ENCODE data around the gene FAM47A.

Gene FAM47A

DNA sequence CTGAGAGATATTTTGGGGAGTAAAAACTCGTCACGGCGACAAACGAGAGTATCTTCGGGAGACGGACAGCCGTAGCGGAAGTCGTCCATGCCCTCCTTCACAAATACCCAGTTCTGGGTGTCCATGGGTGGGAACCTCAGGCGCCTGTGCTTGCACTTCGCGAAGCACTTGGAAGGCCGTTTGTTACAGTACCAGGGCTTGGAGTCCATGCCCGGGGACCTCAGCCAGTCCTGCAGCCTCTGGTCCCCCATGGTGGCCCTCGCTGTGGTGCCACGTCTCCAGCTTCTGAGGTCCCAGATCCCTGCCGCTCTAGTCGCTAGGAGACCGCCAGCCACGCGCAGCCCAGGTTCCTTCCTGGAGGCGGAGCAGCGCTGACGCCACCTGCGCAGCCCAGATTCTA lies at the start of gene FAM47A:
FAM47A (minus strand) TSS at position 287 of the 400 bp plus-strand sequence; CDS start at position 251, 36 bp downstream.
- Histone ChIP-seq H3K4me1 (ENCODE audit: insufficient read depth, low read length) (no peaks in the 10 kb centered on the region), H3K36me3 (ENCODE audit: insufficient read depth, low read depth, low read length) (no peaks in the 10 kb centered on the region), H3K9me3 (ENCODE audit: insufficient read depth, low read depth, low read length) (no peaks in the 10 kb centered on the region)

GRCh38 chrX:34147345-34147744 lies 15.2 kb upstream of the FAM47A start:
- Histone ChIP-seq H3K9ac (ENCODE audit: low read depth, low read length) (no peak overlapping the region), H3K4me1 (ENCODE audit: insufficient read depth, low read length) (no peaks in the 10 kb centered on the region), H3K36me3 (ENCODE audit: insufficient read depth, low read depth, low read length) (no peaks in the 10 kb centered on the region), H3K27me3 (ENCODE audit: insufficient read depth, low read length) (no peaks in the 10 kb centered on the region), H3K4me3 (ENCODE audit: low read length) (no peak overlapping the region), H3K9me3 (ENCODE audit: insufficient read depth, low read depth, low read length) (no peaks in the 10 kb centered on the region), H3K27ac (ENCODE audit: low read length) (no peak overlapping the region)

More for the DNA sequence above, at the start of gene FAM47A:
- Histone ChIP-seq H3K27me3 (ENCODE audit: insufficient read depth, low read length) (no peaks in the 10 kb centered on the region), H3K27ac (ENCODE audit: low read length) (no peak within 1 kb of the TSS), H3K9ac (ENCODE audit: low read depth, low read length) (no peak within 1 kb of the TSS), H3K4me3 (ENCODE audit: low read length) (no peak within 1 kb of the TSS)

DNA sequence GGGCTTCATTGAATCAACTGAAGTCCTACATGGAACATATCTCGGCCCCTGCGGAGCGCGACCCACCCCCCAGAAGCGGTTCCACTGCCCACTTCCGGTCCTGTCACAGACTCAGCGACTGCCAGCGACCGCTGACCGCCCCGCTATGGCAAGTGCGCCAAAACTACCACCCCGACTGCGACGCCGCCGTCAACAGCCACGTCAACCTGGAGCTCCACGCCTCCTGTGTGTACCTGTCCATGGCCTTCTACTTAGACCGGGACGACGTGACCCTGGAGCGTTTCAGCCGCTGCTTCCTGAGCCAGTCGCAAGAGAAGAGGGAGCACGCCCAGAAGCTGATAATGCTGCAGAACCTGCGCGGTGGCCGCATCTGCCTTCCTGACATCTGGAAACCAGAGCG lies 14.8 kb upstream of the FAM47A start:
- H3K4me1 ChIP-seq (ENCODE audit: insufficient read depth, low read length) = no peaks in the 10 kb centered on the region
- H3K9ac ChIP-seq (ENCODE audit: low read depth, low read length) = no peak overlapping the region
- H3K27ac ChIP-seq (ENCODE audit: low read length) = no peak overlapping the region
- no peaks in the 10 kb centered on the region for H3K36me3 ChIP-seq (ENCODE audit: insufficient read depth, low read depth, low read length)
- no peaks in the 10 kb centered on the region for H3K27me3 ChIP-seq (ENCODE audit: insufficient read depth, low read length)
- H3K4me3 ChIP-seq (ENCODE audit: low read length) = no peak overlapping the region
- no peaks in the 10 kb centered on the region for H3K9me3 ChIP-seq (ENCODE audit: insufficient read depth, low read depth, low read length)

DNA sequence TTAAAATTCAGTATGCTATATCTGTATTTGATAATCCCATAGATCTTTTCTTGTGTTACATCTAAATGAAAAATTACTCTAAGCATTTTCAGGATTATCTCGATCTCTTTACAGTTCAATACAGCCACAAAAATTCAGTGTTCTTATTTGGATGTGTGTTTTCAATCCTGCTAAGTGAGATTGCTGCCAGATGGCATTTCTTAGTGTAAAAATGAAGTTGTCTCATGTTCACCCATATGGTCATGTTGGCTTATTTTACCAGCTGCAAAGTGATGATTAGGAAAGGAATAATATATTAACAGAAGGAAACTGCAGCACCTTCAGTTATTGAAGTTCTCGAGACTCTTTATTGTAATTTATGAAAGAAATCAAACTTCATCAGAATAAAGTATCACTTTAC lies 12.1 kb upstream of the FAM47A start:
- Histone ChIP-seq H3K27ac (ENCODE audit: low read length) (no peak overlapping the region), H3K27me3 (ENCODE audit: insufficient read depth, low read length) (no peaks in the 10 kb centered on the region), H3K36me3 (ENCODE audit: insufficient read depth, low read depth, low read length) (no peaks in the 10 kb centered on the region), H3K4me3 (ENCODE audit: low read length) (no peak overlapping the region), H3K9me3 (ENCODE audit: insufficient read depth, low read depth, low read length) (no peaks in the 10 kb centered on the region), H3K9ac (ENCODE audit: low read depth, low read length) (no peak overlapping the region), H3K4me1 (ENCODE audit: insufficient read depth, low read length) (no peaks in the 10 kb centered on the region)

GRCh38 chrX:34140816-34141215 lies 8.7 kb upstream of the FAM47A start:
- no peaks in the 10 kb centered on the region for H3K36me3 ChIP-seq (ENCODE audit: insufficient read depth, low read depth, low read length)
- H3K9me3 ChIP-seq (ENCODE audit: insufficient read depth, low read depth, low read length) = no peaks in the 10 kb centered on the region
- no peak overlapping the region for H3K27ac ChIP-seq (ENCODE audit: low read length)
- no peak overlapping the region for H3K9ac ChIP-seq (ENCODE audit: low read depth, low read length)
- H3K4me1 ChIP-seq (ENCODE audit: insufficient read depth, low read length) = no peaks in the 10 kb centered on the region
- H3K4me3 ChIP-seq (ENCODE audit: low read length) = no peak overlapping the region
- H3K27me3 ChIP-seq (ENCODE audit: insufficient read depth, low read length) = no peaks in the 10 kb centered on the region

DNA sequence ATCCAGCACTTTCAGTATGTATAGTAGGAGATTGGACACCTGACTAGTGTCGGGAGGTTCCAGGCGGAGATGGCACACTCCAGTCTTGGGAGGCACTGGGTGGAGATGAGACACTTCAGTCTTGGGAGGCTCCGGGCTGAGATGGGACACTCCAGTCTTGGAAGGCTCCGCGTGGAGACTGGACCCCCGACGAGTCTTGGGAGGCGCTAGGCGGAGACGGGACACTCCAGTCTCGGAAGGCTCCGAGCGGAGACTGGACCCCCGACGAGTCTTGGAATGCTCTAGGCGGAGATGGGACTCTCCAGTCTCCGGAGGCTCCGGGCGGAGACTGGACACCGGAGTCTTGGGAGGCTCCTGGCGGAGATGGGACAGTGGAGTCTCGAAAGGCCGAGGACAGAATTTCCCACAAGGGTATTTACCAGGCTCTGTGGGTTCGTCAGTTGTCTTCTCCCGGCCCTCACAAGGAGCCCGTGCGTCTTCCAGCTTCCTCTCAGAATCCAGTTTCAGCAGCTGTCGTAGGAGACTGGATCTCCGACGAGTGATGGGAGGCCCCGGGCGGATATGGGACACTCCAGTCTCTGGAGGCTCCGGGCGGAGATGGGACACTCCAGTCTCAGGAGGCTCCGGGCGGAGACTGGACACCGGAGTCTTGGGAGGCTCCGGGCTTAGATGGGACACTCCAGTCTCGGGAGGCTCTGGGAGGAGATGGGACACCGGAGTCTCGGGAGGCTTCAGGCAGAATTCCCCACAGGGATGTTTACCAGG lies 952 bp downstream of the FAM47A start:
- Histone ChIP-seq H3K27me3 (ENCODE audit: insufficient read depth, low read length) (no peaks in the 10 kb centered on the region), H3K4me3 (ENCODE audit: low read length) (no peak overlapping the region), H3K27ac (ENCODE audit: low read length) (no peak overlapping the region), H3K36me3 (ENCODE audit: insufficient read depth, low read depth, low read length) (no peaks in the 10 kb centered on the region), H3K9me3 (ENCODE audit: insufficient read depth, low read depth, low read length) (no peaks in the 10 kb centered on the region), H3K9ac (ENCODE audit: low read depth, low read length) (no peak overlapping the region), H3K4me1 (ENCODE audit: insufficient read depth, low read length) (no peaks in the 10 kb centered on the region)

DNA sequence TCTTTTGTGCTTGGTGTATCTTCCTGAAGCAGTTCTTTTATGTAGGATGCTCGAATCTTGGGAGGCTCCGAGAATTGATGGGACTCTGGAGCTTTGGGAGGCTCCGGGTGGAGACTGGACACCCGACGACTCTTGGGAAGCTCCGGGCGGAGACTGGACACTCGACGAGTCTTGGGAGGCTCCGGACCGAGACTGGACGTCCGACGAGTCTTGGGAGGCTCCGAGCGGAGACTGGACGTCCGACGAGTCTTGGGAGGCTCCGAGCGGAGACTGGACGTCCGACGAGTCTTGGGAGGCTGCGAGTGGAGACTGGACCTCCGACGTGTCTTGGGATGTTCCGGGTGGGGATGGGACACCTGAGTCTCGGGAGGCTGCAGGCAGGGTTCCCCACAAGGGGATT lies 1.6 kb downstream of the FAM47A start:
- Histone ChIP-seq H3K9ac (ENCODE audit: low read depth, low read length) (no peak overlapping the region), H3K4me3 (ENCODE audit: low read length) (no peak overlapping the region), H3K27me3 (ENCODE audit: insufficient read depth, low read length) (no peaks in the 10 kb centered on the region), H3K36me3 (ENCODE audit: insufficient read depth, low read depth, low read length) (no peaks in the 10 kb centered on the region), H3K4me1 (ENCODE audit: insufficient read depth, low read length) (no peaks in the 10 kb centered on the region), H3K9me3 (ENCODE audit: insufficient read depth, low read depth, low read length) (no peaks in the 10 kb centered on the region), H3K27ac (ENCODE audit: low read length) (no peak overlapping the region)

DNA sequence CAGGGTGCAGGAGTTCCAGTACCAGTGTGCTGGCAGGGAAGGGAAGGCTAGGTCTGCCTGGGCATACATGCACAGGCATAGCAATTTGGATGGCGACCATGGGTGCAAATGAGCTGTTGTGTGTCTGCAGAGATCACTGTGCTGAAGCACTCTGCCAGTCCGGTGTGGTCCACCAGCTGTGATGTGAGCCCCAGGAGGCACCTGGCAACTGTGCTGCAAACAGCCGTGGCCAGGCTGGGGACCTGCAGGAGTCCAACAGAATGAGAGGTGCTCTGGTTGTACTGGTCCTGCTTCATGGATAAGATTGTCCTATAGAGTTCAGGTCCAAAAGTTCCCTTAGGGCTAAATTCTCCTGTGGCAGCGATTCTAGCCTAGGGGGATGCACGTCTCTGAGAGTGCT lies 6.1 kb downstream of the FAM47A start:
- H3K27ac ChIP-seq (ENCODE audit: low read length) = no peak overlapping the region
- H3K27me3 ChIP-seq (ENCODE audit: insufficient read depth, low read length) = no peaks in the 10 kb centered on the region
- no peaks in the 10 kb centered on the region for H3K4me1 ChIP-seq (ENCODE audit: insufficient read depth, low read length)
- no peaks in the 10 kb centered on the region for H3K9me3 ChIP-seq (ENCODE audit: insufficient read depth, low read depth, low read length)
- no peak overlapping the region for H3K4me3 ChIP-seq (ENCODE audit: low read length)
- H3K9ac ChIP-seq (ENCODE audit: low read depth, low read length) = no peak overlapping the region
- no peaks in the 10 kb centered on the region for H3K36me3 ChIP-seq (ENCODE audit: insufficient read depth, low read depth, low read length)

DNA sequence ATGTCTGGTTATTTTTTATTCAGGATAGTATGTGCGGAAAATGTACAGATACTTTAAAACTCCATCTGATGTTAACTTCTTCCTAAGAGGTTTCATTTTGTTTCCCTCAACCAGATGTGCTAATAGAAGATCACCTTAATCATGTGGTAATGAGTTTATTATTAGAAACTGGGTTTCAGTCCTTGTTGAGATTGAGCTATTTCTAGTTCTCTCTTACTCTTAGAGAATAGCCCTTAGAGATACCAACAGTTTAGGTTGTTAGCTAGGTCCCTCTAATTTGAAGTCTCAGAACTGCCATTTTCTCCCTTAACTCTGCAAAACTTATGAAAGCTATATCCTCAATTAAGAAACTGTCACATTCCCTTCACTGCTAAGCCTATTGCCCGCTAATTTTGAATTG lies 13.0 kb downstream of the FAM47A start:
- Histone ChIP-seq H3K27ac (ENCODE audit: low read length) (no peak overlapping the region), H3K4me3 (ENCODE audit: low read length) (no peak overlapping the region), H3K4me1 (ENCODE audit: insufficient read depth, low read length) (no peaks in the 10 kb centered on the region), H3K27me3 (ENCODE audit: insufficient read depth, low read length) (no peaks in the 10 kb centered on the region), H3K9ac (ENCODE audit: low read depth, low read length) (no peak overlapping the region), H3K9me3 (ENCODE audit: insufficient read depth, low read depth, low read length) (no peaks in the 10 kb centered on the region), H3K36me3 (ENCODE audit: insufficient read depth, low read depth, low read length) (no peaks in the 10 kb centered on the region)

DNA sequence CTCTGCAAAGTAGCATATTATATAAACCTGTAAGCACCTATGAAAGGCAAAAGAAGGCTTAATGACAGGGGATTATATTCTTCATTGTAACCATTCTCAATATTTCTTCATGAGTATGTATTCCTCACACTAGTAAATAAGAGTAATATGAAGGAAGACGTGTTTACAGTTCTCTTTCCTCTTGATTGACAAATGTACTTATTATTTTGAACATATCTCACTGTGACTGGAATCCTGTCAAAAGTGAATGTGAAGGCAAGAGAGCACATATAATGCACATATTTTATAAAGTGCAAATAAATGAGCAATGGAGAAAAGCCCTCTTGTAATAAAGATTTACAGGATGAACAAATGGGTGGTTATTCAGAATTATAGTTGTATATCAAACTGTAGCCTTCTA lies 19.7 kb downstream of the FAM47A start:
- no peaks in the 10 kb centered on the region for H3K36me3 ChIP-seq (ENCODE audit: insufficient read depth, low read depth, low read length)
- H3K9me3 ChIP-seq (ENCODE audit: insufficient read depth, low read depth, low read length) = no peaks in the 10 kb centered on the region
- no peak overlapping the region for H3K27ac ChIP-seq (ENCODE audit: low read length)
- no peak overlapping the region for H3K9ac ChIP-seq (ENCODE audit: low read depth, low read length)
- H3K4me3 ChIP-seq (ENCODE audit: low read length) = no peak overlapping the region
- H3K4me1 ChIP-seq (ENCODE audit: insufficient read depth, low read length) = no peaks in the 10 kb centered on the region
- H3K27me3 ChIP-seq (ENCODE audit: insufficient read depth, low read length) = no peaks in the 10 kb centered on the region

Measured in iPS-20b (cell line).